ENCODE measurements around the gene VSIG10. TPM values are rescaled to one million over a fixed set of nuclear protein-coding genes. Genes with fewer than 3 reads are reported as not detected.

Gene VSIG10
- total RNA-seq, 1 experiment from 2014 or later = 97.4 TPM

DNA sequence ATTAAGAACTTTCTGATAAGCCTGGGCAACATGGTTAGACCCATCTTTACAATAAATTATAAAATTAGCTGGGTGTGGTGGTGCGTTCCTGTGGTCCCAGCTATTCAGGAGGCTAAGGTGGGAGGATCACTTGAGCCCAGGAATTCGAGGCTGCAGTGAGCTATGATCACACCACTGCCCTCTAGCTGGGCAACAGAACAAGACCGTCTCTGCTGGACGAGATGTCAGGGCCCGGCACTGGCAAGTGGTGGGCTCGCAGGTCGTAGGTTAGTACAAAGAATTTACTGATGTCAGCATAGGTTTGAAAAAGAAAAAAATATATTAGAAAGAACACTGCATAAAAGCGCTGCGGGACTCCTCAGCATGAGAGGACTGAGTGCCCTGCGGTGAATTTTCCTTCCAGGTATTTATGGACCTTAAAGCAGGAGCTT, 15.7 kb upstream of the VSIG10 start:
- Mint-ChIP-seq H3K4me1 (peaks cover 29 to 32% of the 10 kb centered on the region in 2 experiments), H3K9me3 (peaks cover 9 to 10% of the 10 kb centered on the region in 2 experiments; a peak in 4 of 5 replicates), H3K4me3 (peak overlapping the region; percentile 22 to 64; a peak in 3 of 5 replicates), H3K27ac (peak overlapping the region; percentile 83 to 100 (median 98); a peak in 6 of 7 replicates), H3K36me3 (ENCODE audit: insufficient read depth in 1 of 3, low read depth in 3 of 3) (peaks cover 14 to 17% (median 16%) of the 10 kb centered on the region in 3 experiments), H3K27me3 (ENCODE audit: low read depth) (no peaks in the 10 kb centered on the region)
- Histone ChIP-seq H4K8ac (replicated peaks; ENCODE audit: insufficient read length, low read depth, low read length) (no peak overlapping the region), H3K9ac (ENCODE audit: extremely low read depth, insufficient read length, low read length) (no peak overlapping the region), H4K5ac (ENCODE audit: insufficient read length, low read depth, low read length) (no peak overlapping the region), H3K27me3 (ENCODE audit: insufficient read depth, low read length) (no peaks in the 10 kb centered on the region), H3K9me3 (ENCODE audit: control insufficient read depth, low read depth, low read length) (peaks cover 8% of the 10 kb centered on the region), H3K79me1 (ENCODE audit: insufficient read depth, low read depth, low read length, poor library complexity, severe bottlenecking) (no peaks in the 10 kb centered on the region), H4K20me1 (ENCODE audit: control insufficient read depth, insufficient read depth, insufficient read length) (no peaks in the 10 kb centered on the region), H2BK15ac (ENCODE audit: low read depth, low read length) (no peak overlapping the region), H3K56ac (ENCODE audit: insufficient read length, low read depth, low read length) (no peak overlapping the region), H4K91ac (ENCODE audit: insufficient read length, low read depth, low read length) (no peak overlapping the region), H3K4ac (ENCODE audit: low read depth, low read length) (no peak overlapping the region), H3K4me2 (ENCODE audit: insufficient read depth, insufficient read length, low read length) (peak overlapping the region; percentile 8), H3K18ac (ENCODE audit: insufficient read length, low read depth, low read length) (no peak overlapping the region), H3K27ac (ENCODE audit: insufficient read length, low read depth, low read length) (peak overlapping the region; percentile 97), H2AK5ac (ENCODE audit: insufficient read length, low read length) (no peak overlapping the region), H2BK12ac (ENCODE audit: insufficient read length, low read depth, low read length) (no peak overlapping the region), H2BK20ac (ENCODE audit: low read depth, low read length, poor library complexity, severe bottlenecking) (no peak overlapping the region), H3K79me2 (ENCODE audit: insufficient read depth, low read length) (no peaks in the 10 kb centered on the region), H3K23ac (ENCODE audit: insufficient read length, low read depth, low read length) (no peak overlapping the region), H2BK5ac (ENCODE audit: insufficient read length, low read length) (no peak overlapping the region), H3K4me1 (ENCODE audit: insufficient read depth, low read length) (peaks cover 2% of the 10 kb centered on the region; the same call in 1 of the 2 replicates), H2BK120ac (ENCODE audit: low read depth, low read length, poor library complexity, severe bottlenecking) (no peak overlapping the region), H2AFZ (ENCODE audit: low read length) (no peak overlapping the region), H3K14ac (ENCODE audit: insufficient read depth, low read length) (no peak overlapping the region), H3T11ph (ENCODE audit: low read length) (no peak overlapping the region), H3K23me2 (ENCODE audit: insufficient read length, low read depth, low read length, poor library complexity, severe bottlenecking) (no peaks in the 10 kb centered on the region)
- DNase-seq = peak; percentile 90
- TF ChIP-seq, protein P1, sequence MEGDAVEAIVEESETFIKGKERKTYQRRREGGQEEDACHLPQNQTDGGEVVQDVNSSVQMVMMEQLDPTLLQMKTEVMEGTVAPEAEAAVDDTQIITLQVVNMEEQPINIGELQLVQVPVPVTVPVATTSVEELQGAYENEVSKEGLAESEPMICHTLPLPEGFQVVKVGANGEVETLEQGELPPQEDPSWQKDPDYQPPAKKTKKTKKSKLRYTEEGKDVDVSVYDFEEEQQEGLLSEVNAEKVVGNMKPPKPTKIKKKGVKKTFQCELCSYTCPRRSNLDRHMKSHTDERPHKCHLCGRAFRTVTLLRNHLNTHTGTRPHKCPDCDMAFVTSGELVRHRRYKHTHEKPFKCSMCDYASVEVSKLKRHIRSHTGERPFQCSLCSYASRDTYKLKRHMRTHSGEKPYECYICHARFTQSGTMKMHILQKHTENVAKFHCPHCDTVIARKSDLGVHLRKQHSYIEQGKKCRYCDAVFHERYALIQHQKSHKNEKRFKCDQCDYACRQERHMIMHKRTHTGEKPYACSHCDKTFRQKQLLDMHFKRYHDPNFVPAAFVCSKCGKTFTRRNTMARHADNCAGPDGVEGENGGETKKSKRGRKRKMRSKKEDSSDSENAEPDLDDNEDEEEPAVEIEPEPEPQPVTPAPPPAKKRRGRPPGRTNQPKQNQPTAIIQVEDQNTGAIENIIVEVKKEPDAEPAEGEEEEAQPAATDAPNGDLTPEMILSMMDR (conservative IDR thresholded peaks at IDR 0.05) = peak; percentile 68
- WGBS (ENCODE audit: extremely low coverage, insufficient read length, low lambda C conversion rate) = no CpG with 5 or more reads among the region's 10 CpGs

All from H9 (cell line).